GM18498 (cell line): Measurements from ENCODE around the gene C1orf53.

Source experiments
- ATAC-seq: cut with Tn5 transposase; IDR thresholded peaks from one replicate; pipeline ENCODE4 v1.9.1; 2021; ENCODE audit warnings: mild to moderate bottlenecking, moderate library complexity; ENCODE audit not compliant: unreplicated experiment

C1orf53 gene

DNA sequence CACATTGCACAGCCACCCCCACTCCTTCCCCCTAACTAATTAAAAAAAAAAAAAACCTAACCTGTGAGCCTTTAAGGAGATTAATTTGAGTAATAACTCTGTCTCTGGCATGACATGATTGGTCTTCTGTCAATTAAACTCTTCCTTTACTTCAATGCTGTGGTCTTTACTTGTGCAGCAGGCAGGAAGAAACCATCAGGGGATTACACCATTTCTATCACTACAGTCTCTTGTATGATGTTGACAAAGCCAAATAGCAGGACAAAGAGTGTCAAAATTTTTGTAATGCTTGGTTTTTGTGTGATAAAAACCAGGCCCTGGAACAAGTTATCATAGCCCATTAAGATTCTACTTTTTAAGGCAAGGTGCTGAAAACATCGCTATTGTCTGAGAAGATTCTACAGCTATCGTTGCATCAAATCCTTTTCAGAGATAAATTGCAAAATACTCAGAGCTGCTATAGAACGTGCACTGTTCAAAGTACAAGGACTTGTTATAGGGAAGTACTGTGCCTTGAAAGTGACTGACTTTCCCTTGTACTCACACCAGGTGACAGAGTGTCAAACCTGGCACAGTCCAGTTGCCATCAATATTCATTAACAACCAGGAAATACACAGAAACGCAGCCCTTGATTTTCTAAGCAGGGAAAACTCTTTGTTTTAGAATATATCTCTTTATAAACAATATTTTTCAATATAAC lies 52.4 kb downstream of the C1orf53 start:
- ATAC-seq, result no peak

DNA sequence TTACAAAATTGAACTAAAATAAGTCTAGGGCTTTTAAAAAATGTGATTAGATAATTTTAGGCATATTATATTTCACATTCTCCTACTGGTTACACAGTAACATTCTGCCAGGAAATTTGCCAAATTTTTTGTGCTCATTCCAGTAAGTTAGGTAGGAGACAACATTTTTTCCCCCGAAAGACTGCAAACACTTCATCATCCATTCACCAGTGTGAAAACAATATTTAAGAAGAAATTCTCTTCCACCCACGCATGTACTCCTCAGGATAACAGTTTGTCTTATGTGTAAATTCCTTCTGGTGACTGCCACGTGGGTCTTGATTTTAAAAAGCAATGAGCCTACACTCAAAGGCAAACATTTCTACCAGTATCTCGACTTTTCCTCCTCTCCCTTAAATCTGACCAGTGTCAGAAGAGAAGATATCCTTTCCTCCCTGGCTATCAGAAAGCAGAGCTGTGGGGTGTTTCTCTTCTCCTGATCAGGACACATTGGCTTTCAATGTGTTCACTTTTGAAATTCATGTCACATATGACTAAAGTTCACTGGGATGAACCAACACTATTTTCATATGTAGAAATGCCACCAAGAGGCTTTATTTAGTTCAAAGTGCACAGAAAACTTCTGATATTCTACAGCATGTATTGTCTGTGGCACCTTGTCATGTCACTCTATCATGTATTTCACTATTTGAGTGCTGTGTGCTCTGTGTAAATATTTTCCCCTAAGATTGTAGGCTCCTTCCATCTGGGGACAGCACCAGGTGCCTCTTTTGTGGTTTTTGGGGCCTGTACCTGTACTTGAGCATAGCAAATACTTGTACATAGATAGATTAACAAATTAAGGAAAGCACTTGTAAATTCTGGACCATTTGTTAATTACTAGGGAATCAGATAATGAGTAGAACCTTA lies 53.3 kb downstream of the C1orf53 start:
- ATAC-seq, result no peak
